BE2C (cell line): Measurements from ENCODE around the gene EYS.

ENCODE experiments used
- DNase-seq: peaks from one replicate; pipeline ENCODE4 v3.0.0-alpha.2; 2020
- H3K27me3 ChIP-seq: fragments of 250-450 bp; sonication (Bioruptor Pico); 2 replicates; pipeline ENCODE4 v1.5.1; 2020; ENCODE audit warnings: mild to moderate bottlenecking
- H3K36me3 ChIP-seq: fragments of 250-450 bp; sonication (Bioruptor Pico); 2 replicates; pipeline ENCODE4 v1.5.1; 2020; ENCODE audit warnings: mild to moderate bottlenecking
- H3K4me1 ChIP-seq: fragments of 250-450 bp; sonication (Bioruptor Pico); 2 replicates; pipeline ENCODE4 v1.5.1; 2020
- H3K4me3 ChIP-seq: 2 replicates; pipeline ENCODE4 v1.5.1; 2011; ENCODE audit warnings: low read depth, low read length
- H3K9me3 ChIP-seq: fragments of 250-450 bp; sonication (Bioruptor Pico); 2 replicates; pipeline ENCODE4 v1.5.1; 2020
- TF ChIP-seq, protein P1 (sequence below): IDR thresholded peaks from 2 replicates; pipeline ENCODE4 v1.5.1; 2012; ENCODE audit warnings: mild to moderate bottlenecking, low read depth, low read length

The EYS gene

DNA sequence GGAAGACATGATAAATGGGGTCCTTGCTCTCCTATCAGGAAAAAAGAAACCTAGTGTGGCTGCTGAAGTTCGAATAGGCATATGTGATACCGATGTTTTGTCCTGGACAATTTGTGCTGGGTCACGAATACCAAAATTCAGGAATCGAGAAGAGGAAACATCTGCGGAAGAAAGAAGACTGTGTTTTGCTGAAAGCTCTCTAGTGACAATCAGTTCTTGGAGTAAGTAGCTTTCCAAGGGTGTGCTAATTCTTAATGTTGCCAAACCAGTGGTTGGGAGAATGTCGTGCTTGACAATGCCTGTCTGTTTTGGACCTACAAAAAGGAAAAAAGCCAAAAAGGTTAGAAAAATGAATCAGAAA lies 1115.4 kb downstream of the EYS start:
- DNase-seq: no peak
- H3K4me3 ChIP-seq: no peak overlapping the region

DNA sequence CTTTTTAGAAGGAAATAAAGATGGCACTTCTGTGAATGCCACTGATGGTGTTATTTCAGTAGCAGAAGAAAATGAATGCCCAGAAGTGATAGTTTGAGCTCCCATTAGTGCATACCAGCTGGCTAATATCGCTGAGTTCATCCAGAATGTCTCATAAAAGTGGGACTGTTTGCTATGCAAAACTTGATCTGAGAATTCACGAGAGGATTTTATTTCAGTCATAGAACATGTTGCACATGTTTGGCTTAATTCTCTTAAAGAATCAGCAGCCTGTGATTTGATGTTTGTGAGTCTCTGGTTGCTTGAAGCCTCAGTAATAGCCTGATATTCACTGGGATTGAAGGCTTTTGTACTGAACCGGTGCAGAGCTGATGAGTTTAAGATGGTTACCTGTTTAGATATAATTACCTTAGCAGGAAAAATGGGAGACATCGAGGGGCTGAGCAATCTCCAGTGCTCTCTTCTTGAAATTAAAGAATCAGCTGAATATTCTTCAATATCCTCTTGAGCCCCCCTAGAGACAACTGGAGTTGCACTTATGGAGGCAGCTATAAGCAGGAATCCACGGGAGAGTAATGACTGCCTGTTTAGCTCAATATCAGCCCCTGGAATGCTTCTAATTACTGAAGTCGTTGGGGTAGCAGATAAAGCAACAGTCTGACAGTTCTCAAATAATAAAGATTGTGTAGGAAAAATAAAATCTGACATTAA lies 1115.9 kb downstream of the EYS start:
- no peaks in the 10 kb centered on the region for H3K27me3 ChIP-seq
- H3K9me3 ChIP-seq: no peaks in the 10 kb centered on the region
- H3K4me1 ChIP-seq: no peaks in the 10 kb centered on the region
- H3K36me3 ChIP-seq: no peaks in the 10 kb centered on the region
- DNase-seq: no peak
- H3K4me3 ChIP-seq: no peak overlapping the region
- TF ChIP-seq, protein P1, sequence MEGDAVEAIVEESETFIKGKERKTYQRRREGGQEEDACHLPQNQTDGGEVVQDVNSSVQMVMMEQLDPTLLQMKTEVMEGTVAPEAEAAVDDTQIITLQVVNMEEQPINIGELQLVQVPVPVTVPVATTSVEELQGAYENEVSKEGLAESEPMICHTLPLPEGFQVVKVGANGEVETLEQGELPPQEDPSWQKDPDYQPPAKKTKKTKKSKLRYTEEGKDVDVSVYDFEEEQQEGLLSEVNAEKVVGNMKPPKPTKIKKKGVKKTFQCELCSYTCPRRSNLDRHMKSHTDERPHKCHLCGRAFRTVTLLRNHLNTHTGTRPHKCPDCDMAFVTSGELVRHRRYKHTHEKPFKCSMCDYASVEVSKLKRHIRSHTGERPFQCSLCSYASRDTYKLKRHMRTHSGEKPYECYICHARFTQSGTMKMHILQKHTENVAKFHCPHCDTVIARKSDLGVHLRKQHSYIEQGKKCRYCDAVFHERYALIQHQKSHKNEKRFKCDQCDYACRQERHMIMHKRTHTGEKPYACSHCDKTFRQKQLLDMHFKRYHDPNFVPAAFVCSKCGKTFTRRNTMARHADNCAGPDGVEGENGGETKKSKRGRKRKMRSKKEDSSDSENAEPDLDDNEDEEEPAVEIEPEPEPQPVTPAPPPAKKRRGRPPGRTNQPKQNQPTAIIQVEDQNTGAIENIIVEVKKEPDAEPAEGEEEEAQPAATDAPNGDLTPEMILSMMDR: no peak

More for the DNA sequence above, 1115.4 kb downstream of the EYS start:
- H3K36me3 ChIP-seq: no peaks in the 10 kb centered on the region
- TF ChIP-seq, protein P1: no peak
- H3K9me3 ChIP-seq: no peaks in the 10 kb centered on the region
- H3K4me1 ChIP-seq: no peaks in the 10 kb centered on the region
- no peaks in the 10 kb centered on the region for H3K27me3 ChIP-seq

DNA sequence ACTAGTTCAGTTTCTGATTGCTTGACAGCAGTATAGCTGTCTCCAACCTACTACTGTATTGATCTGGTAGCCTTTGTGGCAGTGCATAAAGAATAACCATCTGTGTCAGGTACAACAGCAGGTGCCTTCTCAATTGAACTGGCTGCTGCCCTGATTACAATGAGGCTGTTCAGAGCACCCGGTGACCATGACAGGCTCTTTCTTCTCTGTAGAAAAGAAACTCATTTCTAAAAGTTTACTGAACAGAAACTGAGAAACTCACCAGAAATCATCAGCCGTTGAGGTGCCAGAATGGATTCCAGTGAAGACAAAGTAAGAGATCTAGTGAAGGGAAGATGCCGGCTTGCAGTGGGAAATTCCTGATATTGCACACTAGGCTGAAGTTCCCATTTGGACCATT lies 1117.1 kb downstream of the EYS start:
- Histone ChIP-seq H3K36me3 (no peaks in the 10 kb centered on the region), H3K27me3 (no peaks in the 10 kb centered on the region), H3K9me3 (no peaks in the 10 kb centered on the region), H3K4me1 (no peaks in the 10 kb centered on the region), H3K4me3 (no peak overlapping the region)
- no peak for DNase-seq
- TF ChIP-seq, protein P1: no peak

DNA sequence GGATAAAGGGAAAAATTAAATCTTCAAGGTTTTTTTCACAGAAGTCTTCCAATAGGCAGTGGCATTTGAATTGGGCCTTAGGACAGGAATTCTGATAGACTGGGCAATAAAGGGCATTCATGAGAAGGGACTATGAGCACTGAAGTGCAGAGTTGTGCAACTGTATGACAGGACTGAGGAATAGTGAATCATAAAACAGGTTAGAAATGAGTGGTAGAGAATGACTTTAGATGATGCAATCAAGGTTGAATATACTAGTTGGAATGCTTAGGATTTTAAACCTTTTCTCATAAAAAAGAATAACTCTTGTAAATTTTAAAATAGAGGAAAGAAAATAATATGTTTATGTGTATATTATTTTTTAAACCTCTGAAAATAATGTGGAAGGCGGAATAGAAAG lies 1126.7 kb downstream of the EYS start:
- H3K27me3 ChIP-seq: no peaks in the 10 kb centered on the region
- no peaks in the 10 kb centered on the region for H3K9me3 ChIP-seq
- TF ChIP-seq, protein P1: no peak
- H3K4me3 ChIP-seq: no peak overlapping the region
- no peak for DNase-seq
- no peaks in the 10 kb centered on the region for H3K4me1 ChIP-seq
- no peaks in the 10 kb centered on the region for H3K36me3 ChIP-seq

DNA sequence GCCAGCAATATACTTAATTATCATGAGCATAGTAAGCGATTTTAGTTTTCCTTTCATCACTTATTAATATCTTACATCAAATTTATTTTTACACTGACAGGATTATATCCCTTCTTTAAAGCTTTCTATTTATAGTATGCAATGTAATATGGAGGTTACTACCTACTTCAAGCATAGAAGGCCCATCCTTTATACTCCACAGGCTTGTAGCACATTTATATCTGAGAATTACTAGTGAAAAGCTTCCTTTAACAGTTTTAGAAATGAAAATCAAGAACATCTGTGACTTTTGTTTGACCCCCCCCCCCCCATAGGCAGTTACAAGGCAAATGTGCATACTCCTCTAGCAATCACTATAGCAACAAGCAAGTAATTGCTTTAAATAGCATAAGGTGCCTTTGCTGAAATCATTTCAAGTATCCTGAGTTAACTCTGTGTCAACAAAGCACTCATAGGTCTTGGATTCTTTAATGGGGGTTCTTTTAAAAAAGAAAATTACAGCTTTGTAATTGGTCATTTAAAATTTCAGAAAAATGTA lies 1153.7 kb downstream of the EYS start:
- TF ChIP-seq, protein P1: no peak
- DNase-seq: no peak
- Histone ChIP-seq H3K27me3 (no peaks in the 10 kb centered on the region), H3K4me3 (no peak overlapping the region), H3K36me3 (no peaks in the 10 kb centered on the region), H3K9me3 (no peaks in the 10 kb centered on the region), H3K4me1 (no peaks in the 10 kb centered on the region)

DNA sequence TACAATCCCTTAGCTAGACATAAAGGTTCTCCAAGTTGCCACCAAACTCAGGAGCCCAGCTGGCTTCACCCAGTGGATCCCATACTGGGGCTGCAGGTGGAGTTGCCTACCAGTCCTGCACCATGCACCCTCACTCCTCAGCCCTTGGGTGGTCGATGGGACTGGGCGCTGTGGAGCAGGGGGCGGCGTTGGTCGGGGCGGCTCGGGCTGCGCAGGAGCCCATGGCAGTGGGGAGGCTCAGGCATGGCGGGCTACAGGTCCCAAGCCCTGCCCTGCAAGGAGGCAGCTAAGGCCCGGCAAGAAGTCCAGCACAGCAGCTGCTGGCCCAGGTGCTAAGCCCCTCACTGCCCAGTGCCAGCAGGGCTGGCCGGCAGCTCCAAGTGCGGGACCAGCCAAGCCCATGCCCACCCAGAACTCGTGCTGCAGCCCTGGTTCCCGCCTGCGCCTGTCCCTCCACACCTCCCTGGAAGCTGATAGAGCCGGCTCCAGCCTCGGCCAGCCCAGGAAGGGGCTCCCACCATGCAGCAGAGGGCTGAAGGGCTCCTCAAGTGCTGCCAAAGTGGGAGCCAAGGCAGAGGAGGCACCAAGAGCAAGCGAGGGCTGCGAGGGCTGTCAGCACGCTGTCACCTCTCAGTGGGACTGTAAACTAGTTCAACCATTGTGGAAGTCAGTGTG lies 1159.3 kb downstream of the EYS start:
- Histone ChIP-seq H3K36me3 (no peaks in the 10 kb centered on the region), H3K4me1 (no peaks in the 10 kb centered on the region), H3K9me3 (no peaks in the 10 kb centered on the region), H3K27me3 (no peaks in the 10 kb centered on the region), H3K4me3 (no peak overlapping the region)
- no peak for DNase-seq
- TF ChIP-seq, protein P1: no peak
